Epithelial cell of esophagus (primary cell): ENCODE results near the gene CARD10.

Experiments
- DNase-seq: peaks from one replicate; pipeline ENCODE4 v3.0.0; 2010; ENCODE audit warnings: low read depth
- H3K4me3 ChIP-seq: 2 replicates; pipeline ENCODE4 v1.5.1; 2011; ENCODE audit warnings: mild to moderate bottlenecking, low read length, control low read depth
- TF ChIP-seq, protein P1 (sequence below): IDR thresholded peaks from 2 replicates; pipeline ENCODE4 v1.5.1; 2011; ENCODE audit warnings: low read depth, mild to moderate bottlenecking, low read length, control low read depth, inconsistent platforms; ENCODE audit not compliant: insufficient read depth; ENCODE audit errors: missing control alignments

The CARD10 gene

DNA sequence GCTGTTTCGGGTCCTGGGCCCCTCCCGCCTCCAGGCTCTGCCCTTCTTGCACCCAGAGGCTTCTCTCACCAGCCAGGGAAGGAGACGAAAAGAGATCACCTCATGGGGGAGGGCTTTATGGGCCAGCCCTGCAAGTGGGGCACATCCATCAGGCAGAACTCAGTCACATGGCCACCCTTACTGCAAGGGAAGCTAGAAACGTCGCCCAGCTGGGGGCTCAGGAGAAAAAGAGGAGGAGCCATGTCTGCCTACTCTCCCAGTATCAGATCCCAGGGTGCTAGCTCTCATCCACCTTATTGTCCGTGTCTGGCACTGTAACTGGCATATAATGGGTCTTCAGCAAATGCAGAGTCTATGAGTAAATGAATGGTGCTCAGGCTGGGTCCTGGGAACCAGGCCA is 57.3 kb downstream of the CARD10 start:
- no peak overlapping the region for H3K4me3 ChIP-seq
- TF ChIP-seq, protein P1, sequence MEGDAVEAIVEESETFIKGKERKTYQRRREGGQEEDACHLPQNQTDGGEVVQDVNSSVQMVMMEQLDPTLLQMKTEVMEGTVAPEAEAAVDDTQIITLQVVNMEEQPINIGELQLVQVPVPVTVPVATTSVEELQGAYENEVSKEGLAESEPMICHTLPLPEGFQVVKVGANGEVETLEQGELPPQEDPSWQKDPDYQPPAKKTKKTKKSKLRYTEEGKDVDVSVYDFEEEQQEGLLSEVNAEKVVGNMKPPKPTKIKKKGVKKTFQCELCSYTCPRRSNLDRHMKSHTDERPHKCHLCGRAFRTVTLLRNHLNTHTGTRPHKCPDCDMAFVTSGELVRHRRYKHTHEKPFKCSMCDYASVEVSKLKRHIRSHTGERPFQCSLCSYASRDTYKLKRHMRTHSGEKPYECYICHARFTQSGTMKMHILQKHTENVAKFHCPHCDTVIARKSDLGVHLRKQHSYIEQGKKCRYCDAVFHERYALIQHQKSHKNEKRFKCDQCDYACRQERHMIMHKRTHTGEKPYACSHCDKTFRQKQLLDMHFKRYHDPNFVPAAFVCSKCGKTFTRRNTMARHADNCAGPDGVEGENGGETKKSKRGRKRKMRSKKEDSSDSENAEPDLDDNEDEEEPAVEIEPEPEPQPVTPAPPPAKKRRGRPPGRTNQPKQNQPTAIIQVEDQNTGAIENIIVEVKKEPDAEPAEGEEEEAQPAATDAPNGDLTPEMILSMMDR, result no peak
- no peak for DNase-seq

DNA sequence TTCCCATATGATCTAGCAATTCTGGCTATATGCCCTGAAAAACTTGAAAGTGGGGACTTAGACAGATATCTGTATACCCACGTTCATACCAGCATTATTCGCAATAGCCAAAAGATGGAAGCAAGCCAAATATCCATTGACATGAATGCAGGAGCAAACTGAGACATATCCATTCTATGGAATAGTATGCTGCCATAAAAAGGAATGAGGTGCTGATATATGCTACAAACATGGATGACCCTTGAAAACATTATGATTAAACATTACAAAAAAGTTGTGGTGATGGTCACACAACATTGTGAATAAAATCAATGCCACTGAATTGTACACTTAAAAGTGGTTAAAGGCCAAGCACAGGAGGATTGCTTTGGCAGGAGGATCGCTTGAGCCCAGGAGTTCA is 58.5 kb downstream of the CARD10 start:
- H3K4me3 ChIP-seq, result no peak overlapping the region
- TF ChIP-seq, protein P1, result no peak
- no peak for DNase-seq

DNA sequence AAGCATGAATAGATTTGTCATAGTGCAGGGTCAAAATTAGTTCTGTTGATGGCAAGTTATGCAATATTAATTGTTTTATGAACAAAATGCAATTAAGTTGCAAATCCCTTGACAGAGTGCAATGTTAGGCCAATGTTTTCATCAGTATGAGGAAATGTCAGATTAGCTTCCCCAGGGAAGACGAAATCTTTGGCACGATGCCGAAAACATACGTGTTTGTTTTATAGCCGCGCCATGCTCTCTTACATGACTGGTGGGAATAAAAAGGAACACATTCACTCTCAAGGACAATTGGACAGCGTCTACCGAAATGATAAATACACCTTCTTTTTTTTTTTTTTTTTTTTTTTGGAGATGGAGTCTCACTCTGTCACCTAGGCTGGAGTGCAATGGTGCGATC is 60.0 kb downstream of the CARD10 start:
- TF ChIP-seq, protein P1, result no peak
- peak; percentile 17 for DNase-seq

DNA sequence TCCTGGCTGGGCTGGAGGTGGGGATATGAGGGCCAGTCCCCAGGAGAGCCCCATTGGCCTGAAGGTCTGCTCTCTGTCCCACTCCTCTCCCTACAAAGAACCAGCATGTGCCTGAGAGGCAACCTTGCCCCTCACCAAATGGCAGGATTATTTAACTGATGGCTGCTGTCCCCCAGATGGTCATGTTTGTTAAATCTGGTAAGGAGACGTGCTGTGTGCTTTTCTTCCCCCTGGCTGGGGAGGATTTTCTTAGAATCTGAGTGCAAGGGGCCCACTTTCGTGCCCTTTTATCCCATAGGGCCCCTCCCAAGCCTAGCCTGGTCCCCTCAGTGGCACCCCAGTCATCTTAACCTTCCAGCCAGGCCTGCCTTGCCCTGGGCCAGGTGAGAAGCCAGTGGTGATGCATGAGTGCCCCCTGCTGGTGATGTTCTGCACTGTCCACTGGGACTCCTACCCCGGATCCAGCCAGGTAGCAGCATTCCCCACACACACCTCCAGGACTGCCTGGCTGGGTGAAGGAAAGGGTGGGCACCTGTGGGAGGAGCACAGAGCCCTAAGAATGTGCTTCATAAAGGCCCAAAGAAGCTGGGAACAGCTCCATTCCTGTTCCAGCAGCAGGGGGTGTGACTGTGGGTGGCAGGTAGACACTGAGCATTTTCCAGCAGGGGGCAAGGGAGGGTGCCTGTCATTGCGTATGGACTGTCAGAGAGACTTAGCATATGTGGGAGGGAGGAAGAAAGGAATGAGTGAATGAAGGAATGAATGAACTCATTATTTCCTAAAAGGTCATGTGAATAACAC is 61.9 kb downstream of the CARD10 start:
- DNase-seq, result peak; percentile 74
- no peak overlapping the region for H3K4me3 ChIP-seq
- TF ChIP-seq, protein P1, result peak; percentile 96

More for the DNA sequence above, 60.0 kb downstream of the CARD10 start:
- H3K4me3 ChIP-seq, result no peak overlapping the region

DNA sequence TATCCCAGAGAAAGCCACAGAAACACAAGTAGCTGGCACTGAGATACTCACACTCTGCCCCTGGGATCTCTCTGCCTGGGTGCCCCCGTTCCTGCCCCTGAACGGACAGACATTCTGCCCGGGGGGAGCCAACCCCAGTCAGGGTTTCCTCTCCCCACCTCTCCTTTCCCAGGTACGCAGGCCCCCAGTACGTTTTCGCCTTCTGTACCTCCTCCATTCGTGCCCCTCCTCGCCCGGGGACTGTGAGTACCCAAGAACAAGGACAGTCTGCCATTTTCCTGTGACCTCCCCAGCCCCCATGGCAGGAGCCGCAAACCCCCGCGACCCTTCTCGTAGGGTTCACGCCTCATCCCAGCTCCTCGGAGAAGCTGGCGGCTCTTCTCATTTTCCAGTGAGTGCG is 62.9 kb downstream of the CARD10 start:
- H3K4me3 ChIP-seq, result no peak overlapping the region
- TF ChIP-seq, protein P1, result no peak
- no peak for DNase-seq

DNA sequence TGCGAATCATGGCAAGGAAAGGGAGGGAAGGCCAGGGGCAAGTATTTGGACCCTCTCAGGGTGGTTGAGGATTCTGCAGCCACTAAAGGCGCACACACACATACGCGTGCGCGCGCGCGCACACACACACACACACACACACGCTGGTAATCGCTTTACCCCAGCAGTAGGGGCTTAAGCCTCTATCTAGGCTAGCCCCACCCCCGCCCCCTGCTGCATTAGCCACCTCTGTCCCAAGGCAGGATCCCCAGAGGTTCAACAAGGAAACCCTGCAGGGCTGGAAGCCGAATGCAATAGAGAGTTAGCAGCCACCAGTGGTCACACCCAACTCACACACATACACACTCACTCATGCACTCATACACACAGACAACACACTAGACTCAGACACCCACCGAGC is 63.3 kb downstream of the CARD10 start:
- TF ChIP-seq, protein P1, result no peak
- DNase-seq, result peak; percentile 11
- H3K4me3 ChIP-seq, result no peak overlapping the region
